A673 (cell line): ENCODE results near the gene PPP1R37. TPM values are rescaled to one million over a fixed set of nuclear protein-coding genes. Genes with fewer than 3 reads are reported as not detected.

Experiments
- BruUV-seq: library from RNA; stranded (reverse); fragments of 400-500 nt; replicated peaks from 2 replicates; lab custom pipeline; 2021; lab: Mats Ljungman, UMichigan
- CTCF ChIA-PET: fragments of 300-600 bp; sonication (Branson Sonifier 250); formaldehyde crosslinking; loops from one replicate; lab custom pipeline; 2022; ENCODE audit warnings: antibody characterized with exemption; lab: Charles Lee
- POLR2A ChIA-PET: fragments of 300-600 bp; sonication (Branson Sonifier 250); formaldehyde crosslinking; loops from one replicate; lab custom pipeline; 2022; ENCODE audit warnings: antibody characterized with exemption; ENCODE audit not compliant: low non-redundant PET; lab: Charles Lee
- DNase-seq: peaks from one replicate; pipeline ENCODE4 v3.0.0-alpha.2; 2015; ENCODE audit warnings: low spot score
- H3K27ac ChIP-seq: fragments of 200-600 bp; sonication (generic); 2 replicates; pipeline ENCODE4 v1.5.1; 2016; ENCODE audit warnings: mixed run types, low read depth, mild to moderate bottlenecking, mixed read lengths, antibody characterized with exemption, low read length; ENCODE audit not compliant: poor library complexity, severe bottlenecking
- H3K27me3 ChIP-seq: fragments of 200-600 bp; sonication (generic); replicated peaks from 2 replicates; pipeline ENCODE4 v1.6.1; 2017; ENCODE audit warnings: mixed run types, low read depth, mild to moderate bottlenecking, mixed read lengths, antibody characterized with exemption, low read length; ENCODE audit not compliant: insufficient read depth, poor library complexity
- H3K36me3 ChIP-seq: fragments of 200-600 bp; sonication (generic); 2 replicates; pipeline ENCODE4 v1.6.1; 2016; ENCODE audit warnings: mixed run types, mild to moderate bottlenecking, mixed read lengths, antibody characterized with exemption, low read length; ENCODE audit not compliant: insufficient read depth, poor library complexity, severe bottlenecking
- H3K4me1 ChIP-seq: fragments of 200-600 bp; sonication (generic); 2 replicates; pipeline ENCODE4 v1.6.1; 2017; ENCODE audit warnings: mixed run types, mild to moderate bottlenecking, mixed read lengths, antibody characterized with exemption, low read length; ENCODE audit not compliant: insufficient read depth, poor library complexity, severe bottlenecking
- H3K4me3 ChIP-seq: fragments of 200-600 bp; sonication (generic); 2 replicates; pipeline ENCODE4 v1.5.1; 2016; ENCODE audit warnings: low read depth, mixed run types, mild to moderate bottlenecking, mixed read lengths, low read length; ENCODE audit not compliant: poor library complexity, severe bottlenecking
- H3K9me3 ChIP-seq: fragments of 200-600 bp; sonication (generic); 2 replicates; pipeline ENCODE4 v1.6.1; 2016; ENCODE audit warnings: mixed run types, low read depth, mild to moderate bottlenecking, mixed read lengths, antibody characterized with exemption, low read length; ENCODE audit not compliant: poor library complexity, severe bottlenecking
- EZH2 ChIP-seq: fragments of 200-600 bp; sonication (generic); IDR thresholded peaks from 2 replicates; pipeline ENCODE4 v1.6.1; 2017; ENCODE audit warnings: borderline replicate concordance, low read depth, mild to moderate bottlenecking, mixed read lengths, antibody characterized with exemption, low read length; ENCODE audit not compliant: poor library complexity, severe bottlenecking
- intact Hi-C: fragments of 100-400 bp; cut with micrococcal nuclease; formaldehyde crosslinking; loops from one replicate; pipeline ENCODE4 v1.10.0; 2022; ENCODE audit not compliant: unreplicated experiment
- total RNA-seq: library from RNA; stranded (reverse); gene quantifications from 2 replicates; pipeline ENCODE4 v1.2.3, GENCODE V29; 2021
- TF ChIP-seq, protein P1 (sequence below): fragments of 300-800, 200-600 bp; sonication (generic); conservative IDR thresholded peaks from 2 replicates; pipeline ENCODE4 v1.5.1; 2017; ENCODE audit warnings: low read depth, mild to moderate bottlenecking, antibody characterized with exemption, low read length, moderate library complexity, mixed read lengths

PPP1R37 gene
- total RNA-seq, 1 experiment from 2014 or later = 34.0 TPM

DNA sequence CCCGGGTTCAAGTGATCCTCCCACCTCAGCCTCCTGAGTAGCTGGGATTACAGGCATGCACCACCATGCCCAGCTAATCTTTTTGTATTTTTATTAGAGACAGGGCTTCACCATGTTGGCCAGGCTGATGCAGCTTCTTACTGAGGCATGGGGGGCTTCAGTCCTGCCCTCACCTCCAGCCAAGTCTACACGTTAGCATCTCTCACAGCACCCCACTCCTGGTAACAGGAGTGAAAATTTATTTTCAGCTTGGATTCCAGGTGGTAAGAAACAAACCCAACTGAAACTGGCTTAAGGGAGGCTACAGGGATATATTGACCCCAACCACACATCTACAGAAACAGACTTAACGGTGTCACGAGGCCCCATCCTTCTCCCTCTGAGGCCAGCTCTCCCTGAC is 57.2 kb downstream of the PPP1R37 start:
- ChIA-PET POLR2A (interaction anchor here (0.5 kb wide), 1 partner anchor 318 kb away, joined by 3 read pairs; the partner anchor contains the start of gene FOSB), CTCF (no interaction called here)
- Histone ChIP-seq H3K4me3 (no peak overlapping the region), H3K27me3 (peaks cover 17% of the 10 kb centered on the region), H3K9me3 (no peaks in the 10 kb centered on the region), H3K4me1 (peaks cover 13% of the 10 kb centered on the region), H3K36me3 (peaks cover 2% of the 10 kb centered on the region), H3K27ac (no peak overlapping the region)
- intact Hi-C loops = no loop called here
- no peak for TF ChIP-seq EZH2
- TF ChIP-seq, protein P1, sequence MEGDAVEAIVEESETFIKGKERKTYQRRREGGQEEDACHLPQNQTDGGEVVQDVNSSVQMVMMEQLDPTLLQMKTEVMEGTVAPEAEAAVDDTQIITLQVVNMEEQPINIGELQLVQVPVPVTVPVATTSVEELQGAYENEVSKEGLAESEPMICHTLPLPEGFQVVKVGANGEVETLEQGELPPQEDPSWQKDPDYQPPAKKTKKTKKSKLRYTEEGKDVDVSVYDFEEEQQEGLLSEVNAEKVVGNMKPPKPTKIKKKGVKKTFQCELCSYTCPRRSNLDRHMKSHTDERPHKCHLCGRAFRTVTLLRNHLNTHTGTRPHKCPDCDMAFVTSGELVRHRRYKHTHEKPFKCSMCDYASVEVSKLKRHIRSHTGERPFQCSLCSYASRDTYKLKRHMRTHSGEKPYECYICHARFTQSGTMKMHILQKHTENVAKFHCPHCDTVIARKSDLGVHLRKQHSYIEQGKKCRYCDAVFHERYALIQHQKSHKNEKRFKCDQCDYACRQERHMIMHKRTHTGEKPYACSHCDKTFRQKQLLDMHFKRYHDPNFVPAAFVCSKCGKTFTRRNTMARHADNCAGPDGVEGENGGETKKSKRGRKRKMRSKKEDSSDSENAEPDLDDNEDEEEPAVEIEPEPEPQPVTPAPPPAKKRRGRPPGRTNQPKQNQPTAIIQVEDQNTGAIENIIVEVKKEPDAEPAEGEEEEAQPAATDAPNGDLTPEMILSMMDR = no peak
- DNase-seq = no peak
- BruUV-seq = no TSS peak

DNA sequence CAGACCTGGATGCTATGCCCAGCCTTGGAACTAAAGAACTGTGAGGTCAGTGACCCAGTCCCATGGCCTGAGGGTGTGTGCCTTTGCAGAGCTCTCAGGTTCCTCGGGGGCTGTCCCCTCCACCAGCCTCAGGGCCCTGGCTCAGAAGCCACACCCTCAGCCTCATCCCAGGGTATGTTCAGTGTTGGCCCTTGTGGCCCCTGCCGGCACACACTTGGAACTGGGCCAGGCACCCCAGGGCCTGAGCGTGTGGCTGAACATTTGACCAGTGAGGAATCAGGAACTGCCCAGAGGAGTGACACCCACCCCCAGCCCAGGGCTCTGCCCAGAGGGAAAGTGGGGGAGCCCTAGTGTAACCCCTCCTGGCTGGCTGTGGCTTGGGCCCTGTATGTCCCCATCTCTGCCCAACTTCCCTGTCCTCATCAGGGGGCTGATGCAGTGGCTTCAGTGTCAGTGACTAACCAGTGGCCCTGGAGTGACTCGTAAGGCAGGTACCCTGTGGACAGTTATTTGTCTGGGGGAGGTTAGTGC is 57.8 kb downstream of the PPP1R37 start:
- intact Hi-C loops = no loop called here
- BruUV-seq = no TSS peak
- no peak for DNase-seq
- Histone ChIP-seq H3K4me1 (peaks cover 13% of the 10 kb centered on the region), H3K9me3 (no peaks in the 10 kb centered on the region), H3K4me3 (no peak overlapping the region), H3K27me3 (peaks cover 17% of the 10 kb centered on the region), H3K27ac (no peak overlapping the region), H3K36me3 (no peaks in the 10 kb centered on the region)
- ChIA-PET POLR2A (no interaction called here), CTCF (no interaction called here)
- no peak for TF ChIP-seq EZH2
- TF ChIP-seq, protein P1 = no peak

DNA sequence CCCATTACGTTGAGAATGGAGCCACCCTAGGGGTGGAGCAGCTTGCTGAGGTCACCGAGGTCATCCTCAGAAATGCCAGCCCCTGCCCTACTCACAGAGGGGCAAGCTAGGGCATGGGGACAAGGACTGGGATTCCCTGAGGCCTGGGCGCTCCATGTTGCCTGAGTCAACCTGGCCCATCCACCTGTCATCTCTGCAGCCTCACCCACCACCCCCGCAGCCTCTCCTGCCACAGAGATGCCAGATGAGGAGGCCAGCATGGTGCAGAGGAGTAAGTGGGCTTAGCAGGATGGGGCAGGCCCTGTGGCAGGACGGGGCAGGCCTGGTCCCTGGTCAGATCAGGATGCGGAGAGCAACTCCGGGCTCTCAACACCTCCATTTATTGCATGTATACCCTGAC is 58.3 kb downstream of the PPP1R37 start:
- CTCF ChIA-PET = no interaction called here
- Histone ChIP-seq H3K36me3 (no peaks in the 10 kb centered on the region), H3K4me3 (no peak overlapping the region), H3K27ac (no peak overlapping the region), H3K27me3 (peaks cover 17% of the 10 kb centered on the region), H3K9me3 (no peaks in the 10 kb centered on the region), H3K4me1 (peaks cover 13% of the 10 kb centered on the region)
- TF ChIP-seq, protein P1 = no peak
- no peak for TF ChIP-seq EZH2
- DNase-seq = no peak
- intact Hi-C loops = no loop called here
- no TSS peak for BruUV-seq
- POLR2A ChIA-PET = no interaction called here
